ENCODE measurements around the gene GPC5. TPM values are rescaled to one million over a fixed set of nuclear protein-coding genes. Genes with fewer than 3 reads are reported as not detected.
A peak's percentile ranks its signal among the peaks of the same experiment; 100 is the strongest.

Gene GPC5
- total RNA-seq, 1 experiment from 2014 or later: 0.15 TPM

GRCh38 chr13:91986761-91987483 is 588.5 kb downstream of the GPC5 start:
- Histone ChIP-seq H2BK15ac (ENCODE audit: low read depth, low read length) (no peak overlapping the region), H3K27me3 (ENCODE audit: insufficient read depth, low read length) (no peaks in the 10 kb centered on the region), H2BK5ac (ENCODE audit: insufficient read length, low read length) (no peak overlapping the region), H2AFZ (ENCODE audit: low read length) (no peak overlapping the region), H3K9ac (ENCODE audit: extremely low read depth, insufficient read length, low read length) (no peak overlapping the region), H4K20me1 (ENCODE audit: control insufficient read depth, insufficient read depth, insufficient read length) (no peaks in the 10 kb centered on the region), H2BK12ac (ENCODE audit: insufficient read length, low read depth, low read length) (no peak overlapping the region), H2BK20ac (ENCODE audit: low read depth, low read length, poor library complexity, severe bottlenecking) (no peak overlapping the region), H3K79me2 (ENCODE audit: insufficient read depth, low read length) (no peaks in the 10 kb centered on the region), H2AK5ac (ENCODE audit: insufficient read length, low read length) (no peak overlapping the region), H4K8ac (replicated peaks; ENCODE audit: insufficient read length, low read depth, low read length) (no peak overlapping the region), H2BK120ac (ENCODE audit: low read depth, low read length, poor library complexity, severe bottlenecking) (no peak overlapping the region), H3K56ac (ENCODE audit: insufficient read length, low read depth, low read length) (no peak overlapping the region), H3K18ac (ENCODE audit: insufficient read length, low read depth, low read length) (no peak overlapping the region), H3K27ac (ENCODE audit: insufficient read length, low read depth, low read length) (no peak overlapping the region), H4K5ac (ENCODE audit: insufficient read length, low read depth, low read length) (no peak overlapping the region), H3K14ac (ENCODE audit: insufficient read depth, low read length) (no peak overlapping the region), H3K9me3 (ENCODE audit: control insufficient read depth, low read depth, low read length) (no peaks in the 10 kb centered on the region), H3K4me1 (ENCODE audit: insufficient read depth, low read length) (no peaks in the 10 kb centered on the region), H3K4me2 (ENCODE audit: insufficient read depth, insufficient read length, low read length) (no peak overlapping the region), H3K23me2 (ENCODE audit: insufficient read length, low read depth, low read length, poor library complexity, severe bottlenecking) (no peaks in the 10 kb centered on the region), H3K23ac (ENCODE audit: insufficient read length, low read depth, low read length) (no peak overlapping the region), H3T11ph (ENCODE audit: low read length) (no peak overlapping the region), H4K91ac (ENCODE audit: insufficient read length, low read depth, low read length) (no peak overlapping the region), H3K4ac (ENCODE audit: low read depth, low read length) (no peak overlapping the region), H3K79me1 (ENCODE audit: insufficient read depth, low read depth, low read length, poor library complexity, severe bottlenecking) (no peaks in the 10 kb centered on the region)
- no CpG with 5 or more reads among the region's 4 CpGs for WGBS (ENCODE audit: extremely low coverage, insufficient read length, low lambda C conversion rate)
- no peak for TF ChIP-seq CTCF (conservative IDR thresholded peaks at IDR 0.05)
- H3K27me3 Mint-ChIP-seq (ENCODE audit: low read depth): no peaks in the 10 kb centered on the region
- DNase-seq: no peak
- no peaks in the 10 kb centered on the region; a peak in 1 of 7 replicates for H3K36me3 Mint-ChIP-seq (ENCODE audit: insufficient read depth in 1 of 3, low read depth in 3 of 3)
- H3K4me1 Mint-ChIP-seq: peaks cover 3% of the 10 kb centered on the region in 2 experiments; a peak in 1 of 4 replicates
- peak overlapping the region in 1 of 3 experiments; percentile 40; a peak in 2 of 7 replicates for H3K27ac Mint-ChIP-seq
- H3K9me3 Mint-ChIP-seq: no peaks in the 10 kb centered on the region
- H3K4me3 Mint-ChIP-seq: no peak overlapping the region; a peak in 1 of 5 replicates

All from H9 (cell line).